NCI-H526 (cell line): ENCODE results near the gene HMGA1.

ENCODE experiments used
- DNase-seq, 2 experiments: peaks; one replicate each; lab custom pipeline; 2025; lab: John Stamatoyannopoulos, UW

Gene HMGA1

GRCh38 chr6:34292954-34293353 lies 56.3 kb downstream of the HMGA1 start:
- no peak for DNase-seq

- DNase-seq, result no peak
Observed at GRCh38 chr6:34295721-34296120, 59.0 kb downstream of the HMGA1 start.
